Thoracic aorta (tissue), 2 donors: ENCODE data around the gene KPNA2. TPM values are rescaled to one million over a fixed set of nuclear protein-coding genes. Genes with fewer than 3 reads are reported as not detected.

ENCODE experiments used
- ATAC-seq: fragments of 150-250 bp; one replicate; pipeline ENCODE4 v1.8.0; 2017; ENCODE audit warnings: low read depth; ENCODE audit not compliant: insufficient number of reproducible peaks, low FRiP score
- DNase-seq: peaks from one replicate; pipeline ENCODE4 v3.0.0-alpha.2; 2020; ENCODE audit warnings: low spot score
- H3K27ac ChIP-seq, 2 donors: fragments of 200-600 bp; sonication (generic); 1 replicate in 1 of 2; 2 replicates in 1 of 2; pipeline ENCODE4 v1.5.1; 2016; ENCODE audit warnings: mild to moderate bottlenecking in 2 of 2, moderate library complexity in 2 of 2
- H3K27me3 ChIP-seq: fragments of 200-600 bp; sonication (generic); replicated peaks from 2 replicates; pipeline ENCODE4 v1.6.0; 2016; ENCODE audit warnings: mild to moderate bottlenecking; ENCODE audit not compliant: insufficient read depth
- H3K36me3 ChIP-seq: fragments of 200-600 bp; sonication (generic); one replicate; pipeline ENCODE4 v1.5.1; 2016
- H3K4me1 ChIP-seq, 2 donors: fragments of 200-600 bp; sonication (generic); 1 replicate in 1 of 2; 2 replicates in 1 of 2; pipeline versions ENCODE4 v1.5.1 to v1.6.0; 2016; ENCODE audit warnings: low read depth in 2 of 2, mild to moderate bottlenecking in 1 of 2; ENCODE audit not compliant: control insufficient read depth in 1 of 2
- H3K4me3 ChIP-seq: fragments of 200-600 bp; sonication (generic); 2 replicates; pipeline ENCODE4 v1.5.1; 2016; ENCODE audit warnings: mild to moderate bottlenecking
- H3K9me3 ChIP-seq: fragments of 200-600 bp; sonication (generic); 2 replicates; pipeline ENCODE4 v1.5.1; 2016
- total RNA-seq, 2 donors: library from RNA; depleted of rRNA; stranded (reverse); fragments of >200 nt; gene quantifications; one replicate each; pipeline versions ENCODE4 v1.1.0 to v1.2.3, GENCODE V29; 2016
- TF ChIP-seq, protein P1 (sequence below): fragments of 200-600 bp; sonication (generic); IDR thresholded peaks from one replicate; pipeline ENCODE4 v1.5.1; 2019; ENCODE audit warnings: antibody characterized with exemption

KPNA2 gene
- total RNA-seq: 10 to 100 TPM; 11.9 to 29.9 TPM

DNA sequence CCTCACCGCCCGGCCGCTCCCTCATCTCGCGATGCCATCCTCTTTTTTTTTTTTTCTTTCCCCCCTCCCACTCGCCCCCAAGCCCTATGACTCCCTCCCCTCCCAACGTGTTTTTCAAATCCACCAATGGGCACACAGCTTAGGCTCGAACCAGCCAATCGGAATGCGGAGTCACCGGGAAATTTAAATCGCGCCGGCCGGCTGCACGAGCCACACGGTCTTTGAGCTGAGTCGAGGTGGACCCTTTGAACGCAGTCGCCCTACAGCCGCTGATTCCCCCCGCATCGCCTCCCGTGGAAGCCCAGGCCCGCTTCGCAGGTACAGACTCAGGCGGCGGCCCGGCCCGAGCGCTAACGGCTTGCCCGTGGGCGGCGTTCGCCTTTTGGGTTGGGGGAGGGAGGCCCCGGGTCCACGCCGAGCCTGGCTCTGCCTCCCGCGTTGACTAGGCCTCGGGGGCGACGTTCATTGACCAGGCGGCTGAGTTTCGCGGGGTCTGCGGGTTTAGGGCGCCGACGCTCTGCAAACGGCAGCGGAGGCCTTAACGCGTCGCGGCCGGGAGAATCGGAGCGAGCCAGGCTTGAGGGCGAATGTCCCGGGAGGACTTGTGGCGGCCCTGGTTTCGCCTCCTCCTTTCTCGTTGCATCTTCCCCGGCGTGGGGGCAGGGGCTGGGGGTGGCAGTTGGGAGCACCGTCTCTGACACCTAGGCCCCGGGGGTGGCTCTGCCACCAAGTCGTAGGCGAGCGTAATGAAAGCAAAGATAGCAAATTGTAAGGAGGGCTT lies at the start of gene KPNA2:
Gene KPNA2, plus strand, starts transcription at position 213 of the 781 bp plus-strand sequence. CDS start 1,398 bp downstream, outside the sequence.
- peak within 1 kb of the TSS; percentile 44 to 68 for H3K27ac ChIP-seq
- peaks cover 10 to 17% of the 10 kb centered on the region in 2 donors for H3K4me1 ChIP-seq
- H3K36me3 ChIP-seq: peaks cover 10% of the 10 kb centered on the region
- H3K9me3 ChIP-seq: no peaks in the 10 kb centered on the region
- peak within 1 kb of the TSS; percentile 80 for H3K4me3 ChIP-seq
- ATAC-seq (peak; percentile 99), DNase-seq (peak; percentile 80)
- TF ChIP-seq, protein P1, sequence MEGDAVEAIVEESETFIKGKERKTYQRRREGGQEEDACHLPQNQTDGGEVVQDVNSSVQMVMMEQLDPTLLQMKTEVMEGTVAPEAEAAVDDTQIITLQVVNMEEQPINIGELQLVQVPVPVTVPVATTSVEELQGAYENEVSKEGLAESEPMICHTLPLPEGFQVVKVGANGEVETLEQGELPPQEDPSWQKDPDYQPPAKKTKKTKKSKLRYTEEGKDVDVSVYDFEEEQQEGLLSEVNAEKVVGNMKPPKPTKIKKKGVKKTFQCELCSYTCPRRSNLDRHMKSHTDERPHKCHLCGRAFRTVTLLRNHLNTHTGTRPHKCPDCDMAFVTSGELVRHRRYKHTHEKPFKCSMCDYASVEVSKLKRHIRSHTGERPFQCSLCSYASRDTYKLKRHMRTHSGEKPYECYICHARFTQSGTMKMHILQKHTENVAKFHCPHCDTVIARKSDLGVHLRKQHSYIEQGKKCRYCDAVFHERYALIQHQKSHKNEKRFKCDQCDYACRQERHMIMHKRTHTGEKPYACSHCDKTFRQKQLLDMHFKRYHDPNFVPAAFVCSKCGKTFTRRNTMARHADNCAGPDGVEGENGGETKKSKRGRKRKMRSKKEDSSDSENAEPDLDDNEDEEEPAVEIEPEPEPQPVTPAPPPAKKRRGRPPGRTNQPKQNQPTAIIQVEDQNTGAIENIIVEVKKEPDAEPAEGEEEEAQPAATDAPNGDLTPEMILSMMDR: peak; percentile 4
- no peaks in the 10 kb centered on the region for H3K27me3 ChIP-seq

DNA sequence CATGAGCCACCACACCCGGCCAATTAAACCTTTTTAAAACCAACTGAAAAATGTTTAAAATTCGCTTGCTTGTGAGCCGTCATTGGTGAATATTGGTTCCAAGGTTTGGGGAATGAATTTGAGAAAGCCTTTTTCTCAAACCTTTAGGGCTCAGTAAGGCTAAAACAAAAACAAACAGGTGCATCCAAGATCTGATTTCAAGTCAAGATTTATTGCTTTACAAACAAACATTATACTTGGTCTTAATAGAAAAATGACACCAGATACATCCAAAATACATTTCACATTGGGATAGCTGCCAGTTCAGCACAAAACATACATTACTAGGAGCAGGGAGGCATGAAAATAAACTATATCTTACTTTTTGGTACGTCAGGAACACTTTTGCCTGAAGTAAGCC lies 44.6 kb upstream of the KPNA2 start:
- no peaks in the 10 kb centered on the region for H3K9me3 ChIP-seq
- TF ChIP-seq, protein P1: no peak
- no peak for DNase-seq
- ATAC-seq: no peak
- H3K27ac ChIP-seq: no peak overlapping the region
- H3K27me3 ChIP-seq: no peaks in the 10 kb centered on the region
- peaks cover 9 to 20% of the 10 kb centered on the region in 2 donors for H3K4me1 ChIP-seq
- H3K36me3 ChIP-seq: no peaks in the 10 kb centered on the region
- no peak overlapping the region for H3K4me3 ChIP-seq

DNA sequence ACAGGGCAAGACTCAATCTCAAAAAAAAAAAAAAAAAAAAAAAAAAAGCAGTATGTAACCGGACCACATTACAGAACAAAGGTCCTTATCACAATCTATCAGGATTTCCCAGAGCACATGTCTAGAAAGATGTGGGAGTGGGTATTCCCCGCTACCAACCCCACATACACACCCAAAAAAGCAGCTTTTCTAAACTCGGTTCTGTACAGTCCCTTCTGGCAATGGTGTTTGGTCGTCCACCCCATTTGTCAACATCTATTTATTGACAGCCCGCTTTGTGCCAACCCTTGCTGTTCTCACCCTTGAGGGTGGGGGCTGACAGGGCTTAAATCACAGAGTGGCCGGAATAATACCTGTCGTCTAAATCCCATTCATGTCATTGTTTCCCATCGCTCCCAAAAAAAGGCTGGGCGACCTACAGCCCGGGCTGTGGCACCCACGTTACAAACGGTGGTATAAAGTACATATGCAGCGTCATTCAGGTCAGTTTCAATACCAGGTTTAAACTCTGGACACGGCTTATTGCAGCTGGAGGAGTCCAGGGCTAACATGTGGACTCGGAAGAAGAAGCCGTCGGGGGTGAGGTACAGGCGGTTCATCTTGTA lies 42.9 kb upstream of the KPNA2 start:
- peaks cover 13 to 25% of the 10 kb centered on the region in 2 donors for H3K4me1 ChIP-seq
- peak overlapping the region; percentile 81 to 93 for H3K27ac ChIP-seq
- no peaks in the 10 kb centered on the region for H3K36me3 ChIP-seq
- ATAC-seq: no peak
- no peaks in the 10 kb centered on the region for H3K27me3 ChIP-seq
- H3K4me3 ChIP-seq: peak overlapping the region; percentile 82
- TF ChIP-seq, protein P1: no peak
- H3K9me3 ChIP-seq: no peaks in the 10 kb centered on the region
- no peak for DNase-seq

DNA sequence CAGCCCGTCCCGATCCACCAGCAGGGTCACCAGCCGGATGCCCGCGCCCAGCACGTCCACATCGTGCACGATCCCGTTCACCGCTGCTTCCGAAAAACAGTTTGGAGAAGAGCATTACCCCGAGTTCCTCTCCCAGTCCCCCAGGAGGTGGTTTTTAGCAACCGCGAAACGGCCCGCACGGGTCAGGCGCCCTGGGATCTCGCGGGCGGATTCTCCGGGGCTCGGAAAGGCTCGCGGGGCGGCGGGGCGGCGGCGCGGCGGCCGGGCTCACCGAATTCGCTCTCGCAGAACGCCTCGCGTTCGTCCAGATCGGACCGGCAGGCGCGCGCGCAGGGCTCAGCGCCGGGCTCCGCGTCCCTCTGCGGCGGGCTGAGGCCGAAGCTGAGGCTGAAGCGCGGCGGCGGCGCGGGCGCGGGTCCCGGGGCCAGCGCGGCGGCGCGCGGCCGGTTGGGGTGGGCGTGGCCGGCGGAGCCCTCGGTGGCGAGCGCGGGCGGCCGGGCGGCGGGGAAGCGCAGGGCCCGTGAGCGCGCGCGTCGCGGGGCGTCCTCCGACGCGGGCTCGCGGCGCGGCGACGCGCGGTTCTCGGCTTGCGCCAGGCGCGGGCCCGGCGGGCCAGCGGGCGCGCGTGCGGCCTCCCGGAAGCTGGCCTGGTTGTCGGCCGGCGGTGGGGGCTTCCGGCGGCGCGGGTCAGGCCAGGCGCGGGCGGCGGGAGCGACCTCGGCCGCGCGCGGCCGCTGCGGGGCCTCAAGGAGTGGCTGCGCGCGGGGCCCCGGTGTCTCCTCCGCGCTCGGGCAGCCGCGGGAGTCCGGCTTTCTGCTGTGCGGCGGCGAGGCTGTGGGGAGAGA lies 42.2 kb upstream of the KPNA2 start:
- TF ChIP-seq, protein P1: no peak
- H3K4me3 ChIP-seq: peak overlapping the region; percentile 94
- ATAC-seq (peak; percentile 72), DNase-seq (peak; percentile 19)
- H3K36me3 ChIP-seq: no peaks in the 10 kb centered on the region
- H3K27ac ChIP-seq: peak overlapping the region; percentile 93 to 98
- H3K9me3 ChIP-seq: no peaks in the 10 kb centered on the region
- no peaks in the 10 kb centered on the region for H3K27me3 ChIP-seq
- H3K4me1 ChIP-seq: peaks cover 13 to 25% of the 10 kb centered on the region in 2 donors

DNA sequence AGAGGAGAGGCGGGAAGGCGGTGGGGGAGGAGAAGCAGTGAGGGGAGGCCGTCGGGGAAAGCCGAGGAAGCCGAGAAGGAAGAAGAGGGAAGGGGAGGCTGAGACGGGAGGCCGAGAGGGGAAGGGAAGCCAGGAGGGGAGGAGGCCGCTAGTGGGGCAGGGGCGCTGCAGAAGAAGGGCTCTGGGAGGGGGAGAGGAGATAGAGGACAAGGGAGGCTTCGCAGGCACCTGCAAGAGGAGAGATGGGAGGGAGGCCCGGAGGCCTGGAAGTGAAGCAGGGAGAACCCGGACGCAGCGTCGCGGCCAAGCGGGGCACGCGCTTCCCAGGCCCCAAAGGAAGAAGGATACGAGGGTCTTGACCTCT lies 41.6 kb upstream of the KPNA2 start:
- DNase-seq (no peak), ATAC-seq (no peak)

More for the DNA sequence above, 41.6 kb upstream of the KPNA2 start:
- Histone ChIP-seq H3K4me1 (peaks cover 13 to 25% of the 10 kb centered on the region in 2 donors), H3K36me3 (no peaks in the 10 kb centered on the region), H3K4me3 (peak overlapping the region; percentile 94), H3K27ac (peak overlapping the region; percentile 93 to 98), H3K27me3 (no peaks in the 10 kb centered on the region), H3K9me3 (no peaks in the 10 kb centered on the region)
- TF ChIP-seq, protein P1: no peak
